Heart right ventricle (tissue), 16 donors: ENCODE data around the gene ZDHHC12. TPM values are rescaled to one million over a fixed set of nuclear protein-coding genes. Genes with fewer than 3 reads are reported as not detected.

ENCODE experiments used
- ATAC-seq, 8 donors: fragments of 200-7000 bp; cut with Tn5 transposase; one replicate each; pipeline ENCODE4 v1.9.1; 2020; ENCODE audit warnings: mild to moderate bottlenecking in 8 of 8, moderate library complexity in 8 of 8, moderate number of reproducible peaks in 1 of 8
- DNase-seq, 2 donors: peaks; one replicate each; pipeline ENCODE4 v3.0.0-alpha.2; 2020
- H3K27ac ChIP-seq, 10 donors: fragments of 200-600 bp; sonication (generic) in 2 of 10; one replicate each; pipeline versions ENCODE4 v1.5.0 to v1.8.0; 2020 to 2022; ENCODE audit warnings: mild to moderate bottlenecking in 3 of 10
- H3K27me3 ChIP-seq, 7 donors: fragments of 200-600 bp; one replicate each; pipeline ENCODE4 v1.8.0; 2021 to 2022; ENCODE audit warnings: mild to moderate bottlenecking in 2 of 7
- H3K36me3 ChIP-seq, 9 donors: fragments of 200-600 bp; sonication (generic) in 1 of 9; one replicate each; pipeline versions ENCODE4 v1.5.0 to v1.8.0; 2020 to 2022; ENCODE audit warnings: mild to moderate bottlenecking in 2 of 9
- H3K4me1 ChIP-seq, 9 donors: fragments of 200-600 bp; sonication (generic) in 1 of 9; one replicate each; pipeline versions ENCODE4 v1.5.0 to v1.8.0; 2020 to 2022; ENCODE audit warnings: mild to moderate bottlenecking in 4 of 9
- H3K4me3 ChIP-seq, 10 donors: fragments of 200-600 bp; sonication (generic) in 2 of 10; one replicate each; pipeline versions ENCODE4 v1.5.0 to v1.8.0; 2020 to 2022; ENCODE audit warnings: mild to moderate bottlenecking in 7 of 10, moderate library complexity in 2 of 10
- H3K9me3 ChIP-seq, 11 donors: fragments of 200-600 bp in 10 of 11; sonication (generic) in 2 of 11; one replicate each; pipeline versions ENCODE4 v1.5.0 to v1.8.0; 2013 to 2022; ENCODE audit warnings: mild to moderate bottlenecking in 2 of 11, control low read depth in 1 of 11, moderate library complexity in 1 of 11
- WGBS, 2 donors: extraction: QIAGEN DNeasy Blood & Tissue Kit; methylation state at CpG; one replicate each; pipeline ENCODE4 v1.1.7; 2013; ENCODE audit warnings: inconsistent platforms in 1 of 2; 5-methylcytosine and 5-hydroxymethylcytosine counted together
- intact Hi-C, 10 donors: fragments of 100-400 bp; cut with DNase I; formaldehyde crosslinking; loops; one replicate each; pipeline versions ENCODE4 v1.11.1 to v1.14.2; 2022
- polyA plus RNA-seq, 2 donors: library from polyadenylated mRNA; stranded (reverse); fragments of 200-250 nt; gene quantifications; one replicate each; pipeline ENCODE4 v1.2.3, GENCODE V29; 2013
- total RNA-seq, 10 donors: library from RNA; stranded (reverse); fragmentation: NEBNext Ultra II Directional in 3 of 10; extraction: Animal tissue kit (Norgen Biotek cat#: 25700) in 3 of 10; gene quantifications; one replicate each; pipeline versions ENCODE4 v1.2.1 to v1.2.4, GENCODE V29; 2021 to 2023
- TF ChIP-seq, protein P1 (sequence below), 9 donors: fragments of 200-600 bp; sonication (generic) in 2 of 9; IDR thresholded peaks; one replicate each; pipeline versions ENCODE4 v1.5.0 to v1.8.0; 2021 to 2022; ENCODE audit warnings: antibody characterized with exemption in 9 of 9, mild to moderate bottlenecking in 5 of 9, moderate library complexity in 1 of 9
- donor health status: Arrhythmogenic right ventricular cardiomyopathy.
- donor health status: ischemic (EF 13 %, LVEDD 7.1; RV severe dilation, severe dysfunction).
- donor health status: healthy with polysubstance abuse.
- donor health status: DM: no; HTN: yes; CAD: no.
- donor health status: DM: no; HTN: no; CAD: no.
- donor health status: ischemic (EF 25% LVEDD 6.9; RV normal size, moderate dysfunction).
- donor health status: ischemic (EF 25% LVEDD 5.7; RV mildly dilated, moderate dysfunction).
- donor health status: healthy.
- donor health status: DM: yes; HTN: yes; CAD: no.
- donor health status: Ischemic cardiomyopathy.
- donor health status: ischemic (EF 35%, LVEDD 5.7; RV mildly dilated, moderate dysfunction).
- donor health status: nonischemic (EF 11% LVEDD 7.7; RV severe dilation, severe dysfunction).
- donor health status: DM: yes; HTN: yes; CAD: no.
- donor health status: PGD.
- donor health status: ischemic (EF 29% LVEDD 5.4; RV normal size, mild dysfunction).
- donor health status: nonischemic (EF 23%, LVEDD 6.1; RV moderate dilation, normal function).

ZDHHC12 gene
- total and polyA plus RNA-seq, 12 donors = 4.1 to 36.6 (median 6.2) TPM

DNA sequence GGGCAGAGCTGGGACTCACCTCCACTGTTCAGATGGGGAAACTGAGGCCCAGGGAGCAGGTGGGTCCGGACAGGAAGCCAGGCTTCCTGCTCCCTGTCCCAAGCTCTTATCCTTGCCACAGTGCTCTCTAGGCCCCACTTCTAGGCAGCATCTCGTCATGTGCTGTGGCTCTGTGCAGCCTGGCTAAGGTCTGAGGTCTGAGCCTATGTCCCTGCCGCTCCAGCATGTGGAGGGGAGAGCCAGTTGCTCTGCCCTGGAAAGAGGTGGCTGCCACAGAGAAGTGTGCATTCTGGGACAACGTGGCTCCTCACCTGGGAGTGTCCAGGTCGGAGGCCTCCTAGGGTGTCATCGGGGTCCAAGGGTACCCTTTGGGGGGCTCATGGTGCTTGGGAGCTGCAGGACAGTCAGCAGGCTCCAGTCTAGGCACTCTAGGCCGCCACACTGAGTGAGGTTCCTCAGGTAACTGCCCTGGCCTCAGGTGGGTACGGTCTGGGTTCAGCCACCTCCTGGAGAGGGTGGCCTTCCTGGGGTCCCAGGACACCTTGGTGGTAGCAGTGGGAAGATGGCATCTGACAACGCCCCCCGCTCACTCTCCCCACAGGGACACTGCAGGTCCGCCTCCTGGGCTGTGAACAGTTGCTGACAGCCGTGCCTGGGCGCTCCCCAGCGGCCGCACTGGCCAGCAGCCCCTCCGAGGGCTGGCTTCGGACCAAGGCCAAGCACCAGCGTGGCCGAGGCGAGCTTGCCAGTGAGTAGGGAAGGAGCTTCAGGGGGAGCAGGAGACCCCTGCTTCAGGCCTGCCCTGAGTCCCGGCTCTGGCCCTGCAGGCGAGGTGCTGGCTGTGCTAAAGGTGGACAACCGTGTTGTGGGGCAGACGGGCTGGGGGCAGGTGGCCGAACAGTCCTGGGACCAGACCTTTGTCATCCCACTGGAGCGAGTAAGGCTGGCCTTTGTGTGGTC, 11.2 kb downstream of the ZDHHC12 start:
- Histone ChIP-seq H3K27me3 (no peaks in the 10 kb centered on the region), H3K4me1 (no peaks in the 10 kb centered on the region), H3K36me3 (peaks cover 0 to 61% (median 0%) of the 10 kb centered on the region in 9 donors), H3K27ac (no peak overlapping the region), H3K4me3 (no peak overlapping the region), H3K9me3 (no peaks in the 10 kb centered on the region)
- WGBS, 2 donors = 94 to 97% methylated on average over 26 of the region's 26 CpGs
- no peak for DNase-seq
- ATAC-seq = peak in 2 of 8 donors; percentile 10 to 12
- intact Hi-C loops = no loop called here
- TF ChIP-seq, protein P1, sequence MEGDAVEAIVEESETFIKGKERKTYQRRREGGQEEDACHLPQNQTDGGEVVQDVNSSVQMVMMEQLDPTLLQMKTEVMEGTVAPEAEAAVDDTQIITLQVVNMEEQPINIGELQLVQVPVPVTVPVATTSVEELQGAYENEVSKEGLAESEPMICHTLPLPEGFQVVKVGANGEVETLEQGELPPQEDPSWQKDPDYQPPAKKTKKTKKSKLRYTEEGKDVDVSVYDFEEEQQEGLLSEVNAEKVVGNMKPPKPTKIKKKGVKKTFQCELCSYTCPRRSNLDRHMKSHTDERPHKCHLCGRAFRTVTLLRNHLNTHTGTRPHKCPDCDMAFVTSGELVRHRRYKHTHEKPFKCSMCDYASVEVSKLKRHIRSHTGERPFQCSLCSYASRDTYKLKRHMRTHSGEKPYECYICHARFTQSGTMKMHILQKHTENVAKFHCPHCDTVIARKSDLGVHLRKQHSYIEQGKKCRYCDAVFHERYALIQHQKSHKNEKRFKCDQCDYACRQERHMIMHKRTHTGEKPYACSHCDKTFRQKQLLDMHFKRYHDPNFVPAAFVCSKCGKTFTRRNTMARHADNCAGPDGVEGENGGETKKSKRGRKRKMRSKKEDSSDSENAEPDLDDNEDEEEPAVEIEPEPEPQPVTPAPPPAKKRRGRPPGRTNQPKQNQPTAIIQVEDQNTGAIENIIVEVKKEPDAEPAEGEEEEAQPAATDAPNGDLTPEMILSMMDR (IDR thresholded peaks at IDR 0.05) = no peak

DNA sequence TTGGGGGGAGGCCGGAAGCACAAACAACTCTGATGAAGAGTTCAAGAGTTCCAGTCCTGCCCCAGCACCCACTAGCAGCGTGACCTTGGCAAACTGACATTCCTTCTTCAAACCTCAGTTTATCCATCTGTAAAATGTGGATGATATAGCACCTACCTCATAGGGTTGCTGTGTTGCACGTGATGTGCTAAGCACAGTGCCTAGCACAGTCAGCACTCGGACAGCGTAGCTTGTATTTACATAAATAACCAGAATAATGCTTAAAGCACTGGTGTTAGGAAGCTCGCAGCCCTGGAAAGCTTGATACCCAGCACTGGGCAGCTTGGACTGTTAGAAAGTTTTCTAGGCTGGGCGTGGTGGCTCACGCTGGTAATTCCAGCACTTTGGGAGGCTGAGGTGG, 16.5 kb downstream of the ZDHHC12 start:
- ATAC-seq (no peak), DNase-seq (no peak)
- Histone ChIP-seq H3K36me3 (peaks cover 0 to 22% (median 0%) of the 10 kb centered on the region in 9 donors), H3K27me3 (no peaks in the 10 kb centered on the region), H3K27ac (no peak overlapping the region), H3K4me1 (peaks cover 0 to 11% (median 5%) of the 10 kb centered on the region in 9 donors), H3K4me3 (no peak overlapping the region), H3K9me3 (no peaks in the 10 kb centered on the region)
- TF ChIP-seq, protein P1 (IDR thresholded peaks at IDR 0.05) = no peak
- 95 to 96% methylated on average over 8 of the region's 8 CpGs for whole genome bisulfite sequencing, 2 donors
- intact Hi-C loops = loop anchor here in 1 of 10 donors (2.0 kb wide), 1 partner anchor 15 kb away; no protein-coding TSS in a partner anchor

DNA sequence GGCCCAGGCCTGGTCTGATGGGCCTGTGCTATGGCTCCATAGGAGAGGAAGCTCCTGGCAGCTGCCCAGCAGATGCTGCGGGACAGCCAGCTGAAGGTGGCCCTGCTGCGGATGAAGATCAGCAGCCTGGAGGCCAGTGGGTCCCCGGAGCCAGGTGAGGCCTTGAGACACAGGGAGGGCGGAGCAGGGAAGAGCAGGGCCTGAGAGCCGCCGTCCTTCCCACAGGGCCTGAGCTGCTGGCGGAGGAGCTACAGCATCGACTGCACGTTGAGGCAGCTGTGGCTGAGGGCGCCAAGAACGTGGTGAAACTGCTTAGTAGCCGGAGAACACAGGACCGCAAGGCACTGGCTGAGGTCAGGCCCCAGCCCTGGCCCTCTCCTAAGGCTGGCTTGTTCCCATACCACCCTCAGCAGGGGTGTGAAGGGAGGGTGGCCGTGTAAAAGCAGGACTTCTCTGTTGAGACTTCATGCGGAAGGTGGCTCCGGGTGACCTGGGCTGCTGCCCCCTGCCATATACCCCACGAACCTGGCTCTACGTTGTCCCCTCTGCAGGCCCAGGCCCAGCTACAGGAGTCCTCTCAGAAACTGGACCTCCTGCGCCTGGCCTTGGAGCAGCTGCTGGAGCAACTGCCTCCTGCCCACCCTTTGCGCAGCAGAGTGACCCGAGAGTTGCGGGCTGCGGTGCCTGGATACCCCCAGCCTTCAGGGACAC, 17.1 kb downstream of the ZDHHC12 start:
- H3K9me3 ChIP-seq = no peaks in the 10 kb centered on the region
- no peak overlapping the region for H3K27ac ChIP-seq
- 85 to 87% methylated on average over 23 of the region's 23 CpGs for WGBS, 2 donors
- H3K27me3 ChIP-seq = no peaks in the 10 kb centered on the region
- no peak overlapping the region for H3K4me3 ChIP-seq
- intact Hi-C loops = loop anchor here in 1 of 10 donors (2.0 kb wide), 1 partner anchor 16 kb away; no protein-coding TSS in a partner anchor
- ATAC-seq (no peak), DNase-seq (no peak)
- peaks cover 0 to 15% (median 8%) of the 10 kb centered on the region in 9 donors for H3K4me1 ChIP-seq
- TF ChIP-seq, protein P1 (IDR thresholded peaks at IDR 0.05) = no peak
- peaks cover 0 to 16% (median 0%) of the 10 kb centered on the region in 9 donors for H3K36me3 ChIP-seq

DNA sequence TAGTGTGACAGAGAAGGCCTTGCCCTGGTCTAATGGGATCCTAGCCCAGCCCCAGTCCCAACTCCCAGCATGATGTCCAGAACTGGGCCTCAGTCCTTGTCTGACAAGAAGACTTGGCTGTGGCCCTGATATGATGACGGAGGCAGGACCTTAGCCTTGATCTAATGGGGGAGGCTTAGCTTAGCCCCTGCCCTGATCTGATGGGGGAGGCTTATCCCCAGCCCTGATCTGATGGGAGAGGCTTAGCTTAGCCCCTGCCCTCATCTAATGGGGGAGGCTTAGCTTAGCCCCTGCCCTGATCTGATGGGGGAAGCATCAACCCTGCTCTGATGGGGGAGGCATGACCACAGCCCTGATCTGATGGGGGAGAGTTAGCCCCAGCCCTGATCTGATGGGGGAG, 17.9 kb downstream of the ZDHHC12 start:
- Histone ChIP-seq H3K27ac (no peak overlapping the region), H3K4me1 (peaks cover 0 to 23% (median 15%) of the 10 kb centered on the region in 9 donors), H3K9me3 (no peaks in the 10 kb centered on the region), H3K4me3 (no peak overlapping the region), H3K27me3 (no peaks in the 10 kb centered on the region), H3K36me3 (peaks cover 0 to 9% (median 0%) of the 10 kb centered on the region in 9 donors)
- DNase-seq (no peak), ATAC-seq (no peak)
- intact Hi-C loops = loop anchor here in 1 of 10 donors (2.0 kb wide), 1 partner anchor 17 kb away; no protein-coding TSS in a partner anchor
- WGBS, 2 donors = 84 to 94% methylated on average over 1 of the region's 1 CpG
- TF ChIP-seq, protein P1 (IDR thresholded peaks at IDR 0.05) = no peak
